ENCODE measurements around the gene MOB3A.

MOB3A gene

GRCh38 chr19:2064788-2065524 lies 31.2 kb downstream of the MOB3A start:
- H3K27me3 ChIP-seq (ENCODE audit: control insufficient read depth, low read length) = no peaks in the 10 kb centered on the region
- H3K79me2 ChIP-seq (ENCODE audit: control insufficient read depth, low read length) = peaks cover 26% of the 10 kb centered on the region
- peak overlapping the region; percentile 97 for H3K27ac ChIP-seq (ENCODE audit: low read depth, low read length)
- H3K4me1 ChIP-seq (ENCODE audit: control insufficient read depth, low read length) = peaks cover 86% of the 10 kb centered on the region
- H3K4me3 ChIP-seq (ENCODE audit: low read length) = peak overlapping the region; percentile 59
- H3K36me3 ChIP-seq (ENCODE audit: control insufficient read depth, low read length) = peaks cover 11% of the 10 kb centered on the region
- no peaks in the 10 kb centered on the region for H3K9me3 ChIP-seq (ENCODE audit: control insufficient read depth, insufficient read depth, low read length)
- no peaks in the 10 kb centered on the region for H4K20me1 ChIP-seq (ENCODE audit: control insufficient read depth, insufficient read depth, low read depth, low read length)
- no peak for TF ChIP-seq CTCF (IDR thresholded peaks at IDR 0.05; ENCODE audit: low read depth, low read length, poor library complexity, severe bottlenecking)
- no peak for TF ChIP-seq EZH2phosphoT487 (IDR thresholded peaks at IDR 0.05; ENCODE audit: borderline replicate concordance, low read length)
- peak overlapping the region; percentile 76 for H3K4me2 ChIP-seq (ENCODE audit: low read length)
- no peaks in the 10 kb centered on the region for H3K9me2 ChIP-seq (replicated peaks; ENCODE audit: control insufficient read depth, low read length)
- H3F3A ChIP-seq (ENCODE audit: control insufficient read depth, insufficient read depth) = peaks cover 59% of the 10 kb centered on the region

GRCh38 chr19:2064395-2064787 lies 31.7 kb downstream of the MOB3A start:
- Histone ChIP-seq H3K4me2 (ENCODE audit: low read length) (peak overlapping the region; percentile 76), H3K9me3 (ENCODE audit: control insufficient read depth, insufficient read depth, low read length) (no peaks in the 10 kb centered on the region), H4K20me1 (ENCODE audit: control insufficient read depth, insufficient read depth, low read depth, low read length) (no peaks in the 10 kb centered on the region), H3K79me2 (ENCODE audit: control insufficient read depth, low read length) (peaks cover 32% of the 10 kb centered on the region), H3K27me3 (ENCODE audit: control insufficient read depth, low read length) (no peaks in the 10 kb centered on the region), H3F3A (ENCODE audit: control insufficient read depth, insufficient read depth) (peaks cover 55% of the 10 kb centered on the region), H3K36me3 (ENCODE audit: control insufficient read depth, low read length) (peaks cover 5% of the 10 kb centered on the region), H3K4me1 (ENCODE audit: control insufficient read depth, low read length) (peaks cover 86% of the 10 kb centered on the region), H3K9me2 (replicated peaks; ENCODE audit: control insufficient read depth, low read length) (no peaks in the 10 kb centered on the region), H3K4me3 (ENCODE audit: low read length) (peak overlapping the region; percentile 59), H3K27ac (ENCODE audit: low read depth, low read length) (peak overlapping the region; percentile 97)
- TF ChIP-seq EZH2phosphoT487 (IDR thresholded peaks at IDR 0.05; ENCODE audit: borderline replicate concordance, low read length) (no peak), CTCF (IDR thresholded peaks at IDR 0.05; ENCODE audit: low read depth, low read length, poor library complexity, severe bottlenecking) (no peak)

- Histone ChIP-seq H3F3A (ENCODE audit: control insufficient read depth, insufficient read depth) (peaks cover 52% of the 10 kb centered on the region), H3K4me3 (ENCODE audit: low read length) (peak overlapping the region; percentile 65), H3K36me3 (ENCODE audit: control insufficient read depth, low read length) (no peaks in the 10 kb centered on the region; the same call in 1 of the 2 replicates), H3K4me2 (ENCODE audit: low read length) (peak overlapping the region; percentile 76), H3K9me3 (ENCODE audit: control insufficient read depth, insufficient read depth, low read length) (no peaks in the 10 kb centered on the region), H3K4me1 (ENCODE audit: control insufficient read depth, low read length) (peaks cover 86% of the 10 kb centered on the region), H4K20me1 (ENCODE audit: control insufficient read depth, insufficient read depth, low read depth, low read length) (no peaks in the 10 kb centered on the region), H3K27me3 (ENCODE audit: control insufficient read depth, low read length) (no peaks in the 10 kb centered on the region), H3K79me2 (ENCODE audit: control insufficient read depth, low read length) (peaks cover 35% of the 10 kb centered on the region), H3K27ac (ENCODE audit: low read depth, low read length) (peak overlapping the region; percentile 97), H3K9me2 (replicated peaks; ENCODE audit: control insufficient read depth, low read length) (no peaks in the 10 kb centered on the region)
- TF ChIP-seq CTCF (IDR thresholded peaks at IDR 0.05; ENCODE audit: low read depth, low read length, poor library complexity, severe bottlenecking) (no peak), EZH2phosphoT487 (IDR thresholded peaks at IDR 0.05; ENCODE audit: borderline replicate concordance, low read length) (no peak)
Observed at GRCh38 chr19:2063824-2064223, 32.3 kb downstream of the MOB3A start.
